Hepatocyte (in vitro differentiated cells): ENCODE measurements around the gene PPP2R2B. TPM values are rescaled to one million over a fixed set of nuclear protein-coding genes. Genes with fewer than 3 reads are reported as not detected.

Experiments
- DNase-seq: peaks from one replicate; pipeline ENCODE4 v3.0.0-alpha.2; 2016; ENCODE audit warnings: low spot score
- H2AFZ ChIP-seq: fragments of 200-600 bp; sonication (generic); 2 replicates; pipeline ENCODE4 v1.6.0; 2016; ENCODE audit warnings: antibody characterized with exemption, mild to moderate bottlenecking
- H3K27ac ChIP-seq: fragments of 200-600 bp; sonication (generic); 2 replicates; pipeline ENCODE4 v1.5.1; 2016; ENCODE audit warnings: mild to moderate bottlenecking
- H3K27me3 ChIP-seq: fragments of 200-600 bp; sonication (generic); 2 replicates; pipeline ENCODE4 v1.6.1; 2016
- H3K36me3 ChIP-seq: fragments of 200-600 bp; sonication (generic); replicated peaks from 2 replicates; pipeline ENCODE4 v1.5.1; 2016; ENCODE audit warnings: low read depth; ENCODE audit not compliant: insufficient read depth
- H3K4me1 ChIP-seq: fragments of 200-600 bp; sonication (generic); 2 replicates; pipeline ENCODE4 v1.5.1; 2016; ENCODE audit warnings: mild to moderate bottlenecking, moderate library complexity; ENCODE audit not compliant: insufficient read depth
- H3K4me2 ChIP-seq: fragments of 200-600 bp; sonication (generic); 2 replicates; pipeline ENCODE4 v1.6.0; 2016
- H3K4me3 ChIP-seq: fragments of 200-600 bp; sonication (generic); 2 replicates; pipeline ENCODE4 v1.5.1; 2016; ENCODE audit warnings: mild to moderate bottlenecking
- H3K79me2 ChIP-seq: fragments of 200-600 bp; sonication (generic); 2 replicates; pipeline ENCODE4 v1.6.0; 2017; ENCODE audit warnings: mild to moderate bottlenecking
- H3K9me2 ChIP-seq: fragments of 200-600 bp; sonication (generic); replicated peaks from 2 replicates; pipeline ENCODE4 v1.6.0; 2017; ENCODE audit warnings: mild to moderate bottlenecking; ENCODE audit not compliant: insufficient read depth
- H3K9me3 ChIP-seq: fragments of 200-600 bp; sonication (generic); 2 replicates; pipeline ENCODE4 v1.5.1; 2016; ENCODE audit warnings: low read depth, mild to moderate bottlenecking
- H4K20me1 ChIP-seq: fragments of 200-600 bp; sonication (generic); 2 replicates; pipeline ENCODE4 v1.6.0; 2016; ENCODE audit warnings: mild to moderate bottlenecking; ENCODE audit not compliant: insufficient read depth, poor library complexity, severe bottlenecking
- EZH2 ChIP-seq: fragments of 200-600 bp; sonication (generic); IDR thresholded peaks from 2 replicates; pipeline ENCODE4 v1.6.1; 2016; ENCODE audit warnings: antibody characterized with exemption, mild to moderate bottlenecking, borderline replicate concordance
- EZH2phosphoT487 ChIP-seq: fragments of 200-600 bp; sonication (generic); IDR thresholded peaks from one replicate; pipeline ENCODE4 v1.6.1; 2018; ENCODE audit warnings: antibody characterized with exemption, mild to moderate bottlenecking, low read depth, moderate library complexity; ENCODE audit not compliant: unreplicated experiment, severe bottlenecking
- WGBS: methylation state at CpG from one replicate; pipeline ENCODE4 v1.1.6; 2016; ENCODE audit warnings: low lambda C conversion rate; ENCODE audit errors: missing lambda C conversion rate; 5-methylcytosine and 5-hydroxymethylcytosine counted together
- polyA plus RNA-seq: library from polyadenylated mRNA; unstranded; fragments of >200 nt; fragmentation: Nextera tagmentation; extraction: Ambion mirVana; gene quantifications from 2 replicates; pipeline ENCODE4 v1.2.1, GENCODE V29; 2016
- total RNA-seq: library from RNA; depleted of rRNA; stranded (reverse); fragments of >200 nt; gene quantifications from 2 replicates; pipeline ENCODE4 v1.2.3, GENCODE V29; 2014
- TF ChIP-seq, protein P1 (sequence below): fragments of 200-600 bp; sonication (generic); IDR thresholded peaks from 2 replicates; pipeline ENCODE4 v1.5.1; 2016; ENCODE audit warnings: antibody characterized with exemption, mild to moderate bottlenecking; ENCODE audit not compliant: poor library complexity

Gene PPP2R2B
- total and polyA plus RNA-seq, 2 experiments from 2014 or later: 2.3 to 3.2 TPM

DNA sequence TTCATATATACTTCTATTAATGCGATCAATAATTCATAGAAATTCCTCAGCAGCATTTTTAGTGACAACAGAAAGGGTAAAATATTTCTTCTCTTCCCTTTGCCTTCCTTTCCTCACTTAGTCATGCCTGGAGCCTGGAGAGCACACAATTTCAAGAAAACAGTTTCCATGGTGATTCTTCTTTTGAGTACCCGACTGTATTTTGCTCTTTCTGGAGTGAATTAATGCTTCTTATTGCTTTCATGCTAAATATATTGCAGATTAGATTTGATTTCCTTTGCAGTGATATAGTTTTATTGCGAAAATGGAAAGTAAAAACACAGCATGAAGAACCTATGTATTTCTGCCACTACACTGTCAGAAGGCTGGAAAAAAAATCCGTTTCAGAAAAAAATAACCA, 153.5 kb downstream of the PPP2R2B start:
- Histone ChIP-seq H3K4me2 (no peak overlapping the region), H3K79me2 (no peaks in the 10 kb centered on the region), H3K9me3 (peaks cover 7% of the 10 kb centered on the region), H3K36me3 (no peaks in the 10 kb centered on the region), H3K4me1 (no peaks in the 10 kb centered on the region), H3K27me3 (no peaks in the 10 kb centered on the region), H3K9me2 (no peaks in the 10 kb centered on the region), H4K20me1 (no peaks in the 10 kb centered on the region), H3K27ac (no peak overlapping the region), H2AFZ (no peak overlapping the region), H3K4me3 (no peak overlapping the region)
- TF ChIP-seq EZH2 (no peak), EZH2phosphoT487 (no peak)
- TF ChIP-seq, protein P1, sequence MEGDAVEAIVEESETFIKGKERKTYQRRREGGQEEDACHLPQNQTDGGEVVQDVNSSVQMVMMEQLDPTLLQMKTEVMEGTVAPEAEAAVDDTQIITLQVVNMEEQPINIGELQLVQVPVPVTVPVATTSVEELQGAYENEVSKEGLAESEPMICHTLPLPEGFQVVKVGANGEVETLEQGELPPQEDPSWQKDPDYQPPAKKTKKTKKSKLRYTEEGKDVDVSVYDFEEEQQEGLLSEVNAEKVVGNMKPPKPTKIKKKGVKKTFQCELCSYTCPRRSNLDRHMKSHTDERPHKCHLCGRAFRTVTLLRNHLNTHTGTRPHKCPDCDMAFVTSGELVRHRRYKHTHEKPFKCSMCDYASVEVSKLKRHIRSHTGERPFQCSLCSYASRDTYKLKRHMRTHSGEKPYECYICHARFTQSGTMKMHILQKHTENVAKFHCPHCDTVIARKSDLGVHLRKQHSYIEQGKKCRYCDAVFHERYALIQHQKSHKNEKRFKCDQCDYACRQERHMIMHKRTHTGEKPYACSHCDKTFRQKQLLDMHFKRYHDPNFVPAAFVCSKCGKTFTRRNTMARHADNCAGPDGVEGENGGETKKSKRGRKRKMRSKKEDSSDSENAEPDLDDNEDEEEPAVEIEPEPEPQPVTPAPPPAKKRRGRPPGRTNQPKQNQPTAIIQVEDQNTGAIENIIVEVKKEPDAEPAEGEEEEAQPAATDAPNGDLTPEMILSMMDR: no peak
- DNase-seq: no peak
- 86% methylated on average over 4 of the region's 4 CpGs for WGBS

DNA sequence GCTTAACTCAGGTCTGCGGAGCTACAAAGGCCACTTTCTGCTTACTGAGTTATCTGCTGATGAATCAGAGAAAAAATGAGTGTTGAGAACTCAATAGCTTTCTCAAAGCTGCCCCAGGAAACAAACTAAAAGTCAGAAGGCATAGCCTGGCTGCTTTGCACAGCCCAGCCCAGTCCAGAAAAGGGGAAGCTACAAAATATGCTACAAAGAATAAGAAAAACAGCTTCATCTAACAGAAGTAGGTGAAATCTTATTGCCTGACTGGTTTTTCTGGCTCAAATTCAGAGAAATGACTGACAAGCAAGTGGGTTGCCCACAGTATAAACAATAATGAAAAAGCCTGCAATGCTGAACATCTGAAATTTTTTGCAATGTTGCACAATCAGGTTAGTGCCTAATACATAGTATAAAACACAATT, 156.2 kb downstream of the PPP2R2B start:
- H3K27me3 ChIP-seq: no peaks in the 10 kb centered on the region
- peaks cover under 1% of the 10 kb centered on the region for H3K4me1 ChIP-seq
- H3K27ac ChIP-seq: no peak overlapping the region
- H3K4me3 ChIP-seq: no peak overlapping the region
- no peak for TF ChIP-seq EZH2
- TF ChIP-seq, protein P1: no peak
- no peak for TF ChIP-seq EZH2phosphoT487
- no peaks in the 10 kb centered on the region for H4K20me1 ChIP-seq
- H3K79me2 ChIP-seq: no peaks in the 10 kb centered on the region
- peak; percentile 11 for DNase-seq
- H3K9me2 ChIP-seq: no peaks in the 10 kb centered on the region
- WGBS: 53% methylated on average over 1 of the region's 1 CpG
- no peaks in the 10 kb centered on the region for H3K9me3 ChIP-seq
- H2AFZ ChIP-seq: no peak overlapping the region
- no peak overlapping the region for H3K4me2 ChIP-seq
- H3K36me3 ChIP-seq: no peaks in the 10 kb centered on the region

DNA sequence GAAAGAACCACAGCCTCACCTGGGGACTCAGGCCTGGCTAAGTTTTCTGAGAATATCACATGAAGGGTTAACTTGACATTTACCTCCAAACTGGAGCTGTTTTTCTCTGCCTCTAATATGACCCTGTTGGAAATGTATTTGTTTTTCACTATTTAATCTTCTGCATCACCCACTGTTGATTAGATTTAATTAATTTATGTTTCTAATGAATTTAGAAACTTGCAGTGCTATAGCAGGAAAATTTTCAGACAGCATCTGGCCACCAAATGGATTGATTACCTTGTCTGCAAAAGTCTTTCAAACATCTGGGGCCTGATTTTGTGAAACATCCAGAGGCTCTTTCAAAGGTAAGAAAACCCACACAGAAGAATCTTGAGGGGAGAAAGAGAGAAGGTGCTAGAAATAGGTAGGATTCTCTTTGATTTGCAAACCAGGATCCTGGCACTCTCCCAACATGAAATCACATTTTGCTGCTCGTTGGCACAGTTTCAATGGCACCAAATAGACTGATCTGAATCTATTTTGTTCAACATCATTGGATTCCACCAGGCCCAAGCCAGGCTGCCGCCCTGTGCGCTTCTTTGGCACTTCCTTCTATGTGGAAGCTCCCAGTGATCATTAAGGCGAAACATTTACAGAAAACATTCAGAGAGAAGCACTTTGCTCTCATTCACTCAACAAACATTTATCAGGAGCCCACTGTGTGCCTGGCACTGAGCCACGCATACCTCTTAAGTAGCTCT, 157.3 kb downstream of the PPP2R2B start:
- Histone ChIP-seq H3K36me3 (no peaks in the 10 kb centered on the region), H4K20me1 (no peaks in the 10 kb centered on the region), H3K79me2 (no peaks in the 10 kb centered on the region), H3K4me1 (peaks cover 9% of the 10 kb centered on the region), H3K4me2 (no peak overlapping the region), H2AFZ (no peak overlapping the region), H3K27ac (no peak overlapping the region), H3K9me3 (no peaks in the 10 kb centered on the region), H3K9me2 (no peaks in the 10 kb centered on the region), H3K4me3 (no peak overlapping the region), H3K27me3 (no peaks in the 10 kb centered on the region)
- DNase-seq: no peak
- 97% methylated on average over 5 of the region's 5 CpGs for WGBS
- TF ChIP-seq EZH2 (no peak), EZH2phosphoT487 (no peak)
- TF ChIP-seq, protein P1: no peak
